ENCODE measurements around the gene TRPM3. TPM values are rescaled to one million over a fixed set of nuclear protein-coding genes. Genes with fewer than 3 reads are reported as not detected.

The TRPM3 gene
- total and polyA plus RNA-seq, 2 of the 8 experiments (the other 6 are each of a cell fraction or from before 2014, with no cell fraction given), result 2.4 to 10.9 TPM

DNA sequence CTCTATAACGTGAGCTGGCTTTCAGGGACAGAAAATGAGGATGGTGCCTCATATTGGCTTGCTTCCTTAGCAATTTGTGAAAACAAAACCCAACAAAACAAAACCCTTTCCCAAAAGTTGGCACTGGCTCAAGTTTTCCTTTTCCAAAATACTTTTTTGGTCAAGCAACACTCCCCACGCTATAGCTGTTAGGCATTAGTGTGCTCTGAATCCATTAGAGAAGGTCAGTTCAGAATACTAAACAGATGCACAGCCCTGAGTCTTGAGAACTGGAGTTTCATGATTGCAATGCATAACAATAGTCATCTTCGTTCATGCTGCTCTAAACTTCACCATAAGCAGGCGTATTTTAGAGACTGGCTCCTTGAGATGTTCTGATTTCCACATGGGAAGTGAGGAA is 534.9 kb downstream of the TRPM3 start (continued):
- TF ChIP-seq, protein P1, sequence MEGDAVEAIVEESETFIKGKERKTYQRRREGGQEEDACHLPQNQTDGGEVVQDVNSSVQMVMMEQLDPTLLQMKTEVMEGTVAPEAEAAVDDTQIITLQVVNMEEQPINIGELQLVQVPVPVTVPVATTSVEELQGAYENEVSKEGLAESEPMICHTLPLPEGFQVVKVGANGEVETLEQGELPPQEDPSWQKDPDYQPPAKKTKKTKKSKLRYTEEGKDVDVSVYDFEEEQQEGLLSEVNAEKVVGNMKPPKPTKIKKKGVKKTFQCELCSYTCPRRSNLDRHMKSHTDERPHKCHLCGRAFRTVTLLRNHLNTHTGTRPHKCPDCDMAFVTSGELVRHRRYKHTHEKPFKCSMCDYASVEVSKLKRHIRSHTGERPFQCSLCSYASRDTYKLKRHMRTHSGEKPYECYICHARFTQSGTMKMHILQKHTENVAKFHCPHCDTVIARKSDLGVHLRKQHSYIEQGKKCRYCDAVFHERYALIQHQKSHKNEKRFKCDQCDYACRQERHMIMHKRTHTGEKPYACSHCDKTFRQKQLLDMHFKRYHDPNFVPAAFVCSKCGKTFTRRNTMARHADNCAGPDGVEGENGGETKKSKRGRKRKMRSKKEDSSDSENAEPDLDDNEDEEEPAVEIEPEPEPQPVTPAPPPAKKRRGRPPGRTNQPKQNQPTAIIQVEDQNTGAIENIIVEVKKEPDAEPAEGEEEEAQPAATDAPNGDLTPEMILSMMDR (IDR thresholded peaks at IDR 0.05; ENCODE audit: control extremely low read depth in 1 of 3, insufficient read depth in 1 of 3, low read depth in 1 of 3, low read length in 3 of 3), result no peak
- no peak for TF ChIP-seq CBX8 (IDR thresholded peaks at IDR 0.05; ENCODE audit: borderline replicate concordance, low read depth, low read length)

All from H1 (cell line).